Measurements from ENCODE around the gene HOXC11.

Gene HOXC11

DNA sequence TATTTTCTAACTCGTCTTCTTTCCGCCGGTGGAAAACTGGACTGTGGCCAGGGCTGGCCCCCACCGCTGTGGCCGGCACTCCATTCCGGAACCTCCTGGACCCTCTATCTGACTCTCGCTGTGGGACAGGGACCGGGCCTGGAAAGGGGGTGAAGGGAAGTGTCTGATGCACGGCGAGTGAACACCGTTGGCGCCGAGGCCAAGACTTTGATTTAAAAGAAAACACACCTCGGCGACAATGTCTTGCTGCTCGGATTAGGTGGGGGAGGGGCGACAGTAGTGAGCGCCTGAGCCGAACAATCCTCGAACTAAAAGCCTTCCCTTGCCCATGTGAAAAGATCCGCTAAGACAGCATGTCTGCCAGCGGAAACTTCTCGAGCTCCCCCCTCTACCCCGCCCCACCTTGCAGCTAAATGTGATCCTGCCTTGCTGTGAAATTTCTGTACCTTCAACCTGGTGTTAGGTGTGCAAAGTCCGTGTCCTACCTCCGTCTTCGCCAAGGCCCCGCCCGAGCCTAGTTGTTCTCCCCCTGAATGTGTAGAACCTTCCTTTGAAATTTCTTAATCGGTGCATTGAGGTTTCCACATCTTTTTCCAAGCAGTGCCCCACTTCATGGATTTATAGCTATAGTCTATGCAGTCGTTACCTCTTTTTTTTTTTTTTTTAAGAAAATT lies 2.7 kb downstream of the HOXC11 start:
- no peak for DNase-seq

DNA sequence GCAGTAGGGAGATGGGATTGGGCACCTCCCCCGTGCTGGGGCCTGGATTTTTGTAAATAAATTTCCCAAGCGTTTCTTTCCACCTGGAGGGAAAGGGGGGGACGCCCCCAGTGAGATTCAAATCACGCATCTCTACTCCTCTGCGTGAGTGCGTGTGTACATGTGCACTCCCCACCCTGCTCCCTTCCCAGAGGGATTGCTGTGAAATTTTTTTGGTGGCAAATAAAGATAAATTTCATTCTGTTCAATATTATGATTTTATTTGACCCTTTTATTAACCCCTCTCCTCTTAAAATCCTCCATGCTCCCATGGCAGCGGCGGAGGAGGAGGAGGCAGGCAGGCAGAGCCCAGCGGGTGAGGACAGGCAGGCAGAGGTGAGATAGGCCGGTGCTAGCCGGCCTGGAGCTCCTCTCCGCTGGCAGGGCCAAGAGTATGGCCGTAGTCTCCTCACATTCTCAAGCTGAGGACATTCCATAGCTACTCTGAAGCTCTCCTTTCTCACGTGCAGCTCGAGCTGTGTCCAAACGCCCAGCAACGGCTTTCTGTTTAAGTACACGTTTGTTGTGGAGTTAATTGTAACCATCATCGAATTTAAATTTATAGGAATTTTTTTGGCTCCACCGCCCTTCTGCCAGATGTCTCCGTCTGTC lies 3.4 kb downstream of the HOXC11 start:
- no peak for DNase-seq

DNA sequence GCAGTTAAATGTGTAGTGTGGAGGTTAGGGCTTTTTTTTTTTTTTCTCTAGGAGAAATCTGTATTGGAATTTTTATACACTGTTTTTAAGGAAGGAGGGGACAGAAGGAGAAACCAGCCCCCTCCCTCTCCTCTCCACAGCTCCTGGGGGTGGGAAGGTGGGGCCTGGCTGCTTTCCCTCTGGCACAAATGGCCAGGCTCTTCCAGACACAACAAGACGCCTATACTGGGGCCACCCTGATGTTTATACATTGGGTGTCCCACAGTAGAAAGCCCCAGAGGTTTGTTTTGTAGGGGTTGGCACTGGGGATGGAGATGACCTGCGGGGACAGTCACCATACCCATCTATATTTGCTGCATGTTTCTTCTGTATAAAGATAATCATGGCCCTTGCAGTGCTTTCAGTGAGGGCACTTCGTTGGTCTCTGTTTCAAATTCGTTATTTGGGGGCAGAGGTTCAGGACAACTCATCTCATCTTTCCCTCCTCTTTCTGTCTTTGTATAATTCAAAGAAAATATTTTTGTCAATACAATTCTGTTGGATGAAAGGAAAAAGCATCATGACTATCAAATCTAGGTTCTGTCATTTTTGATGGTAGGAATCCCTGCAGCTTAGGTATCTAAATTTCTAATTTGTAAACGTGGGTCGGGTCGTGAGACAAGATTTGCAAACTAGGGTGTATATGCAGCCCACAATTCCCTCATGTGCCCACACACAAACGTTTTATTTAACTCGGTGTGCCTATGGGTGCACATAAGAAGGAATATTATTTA lies 4.1 kb downstream of the HOXC11 start:
- DNase-seq: no peak

DNA sequence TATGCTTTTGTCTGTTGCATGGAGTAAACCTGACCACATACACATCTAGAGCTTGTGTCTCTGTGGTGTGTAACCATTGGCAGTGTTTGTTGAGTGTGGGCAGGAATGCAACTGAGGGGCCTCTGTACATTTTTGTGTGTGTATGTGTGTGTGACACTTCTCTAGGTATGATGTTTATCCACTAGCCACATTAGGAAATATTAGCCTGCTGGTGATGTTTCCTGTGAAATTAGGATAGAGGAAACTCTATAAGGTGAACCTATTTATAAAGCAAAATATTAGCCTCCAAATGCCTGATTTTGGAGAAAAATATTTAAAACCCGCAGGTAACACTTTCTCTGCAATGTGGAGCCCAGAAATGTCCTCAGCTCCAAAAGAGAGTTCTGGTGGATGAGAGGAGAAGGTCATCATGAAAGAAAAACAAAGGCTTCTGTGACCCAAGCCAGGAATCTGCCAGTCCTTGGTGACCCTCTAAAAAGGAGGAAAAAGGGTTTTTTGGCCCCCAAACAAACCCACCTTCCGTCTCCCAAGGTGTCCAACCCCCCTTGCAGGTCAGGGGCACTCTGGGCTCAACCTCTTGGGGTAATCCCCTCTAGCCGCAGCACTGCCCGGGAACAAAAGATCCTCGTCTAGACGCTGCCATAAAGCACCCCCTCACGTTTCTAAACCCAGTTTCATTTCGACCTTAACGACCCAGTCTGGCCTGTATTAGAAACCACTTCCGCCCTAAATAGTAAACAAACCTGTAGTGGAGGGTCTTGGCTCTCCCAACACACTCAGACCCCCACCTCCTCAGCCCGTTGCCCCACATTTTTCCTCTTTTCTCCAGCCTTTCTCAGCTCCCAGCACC lies 4.9 kb downstream of the HOXC11 start:
- DNase-seq: no peak

DNA sequence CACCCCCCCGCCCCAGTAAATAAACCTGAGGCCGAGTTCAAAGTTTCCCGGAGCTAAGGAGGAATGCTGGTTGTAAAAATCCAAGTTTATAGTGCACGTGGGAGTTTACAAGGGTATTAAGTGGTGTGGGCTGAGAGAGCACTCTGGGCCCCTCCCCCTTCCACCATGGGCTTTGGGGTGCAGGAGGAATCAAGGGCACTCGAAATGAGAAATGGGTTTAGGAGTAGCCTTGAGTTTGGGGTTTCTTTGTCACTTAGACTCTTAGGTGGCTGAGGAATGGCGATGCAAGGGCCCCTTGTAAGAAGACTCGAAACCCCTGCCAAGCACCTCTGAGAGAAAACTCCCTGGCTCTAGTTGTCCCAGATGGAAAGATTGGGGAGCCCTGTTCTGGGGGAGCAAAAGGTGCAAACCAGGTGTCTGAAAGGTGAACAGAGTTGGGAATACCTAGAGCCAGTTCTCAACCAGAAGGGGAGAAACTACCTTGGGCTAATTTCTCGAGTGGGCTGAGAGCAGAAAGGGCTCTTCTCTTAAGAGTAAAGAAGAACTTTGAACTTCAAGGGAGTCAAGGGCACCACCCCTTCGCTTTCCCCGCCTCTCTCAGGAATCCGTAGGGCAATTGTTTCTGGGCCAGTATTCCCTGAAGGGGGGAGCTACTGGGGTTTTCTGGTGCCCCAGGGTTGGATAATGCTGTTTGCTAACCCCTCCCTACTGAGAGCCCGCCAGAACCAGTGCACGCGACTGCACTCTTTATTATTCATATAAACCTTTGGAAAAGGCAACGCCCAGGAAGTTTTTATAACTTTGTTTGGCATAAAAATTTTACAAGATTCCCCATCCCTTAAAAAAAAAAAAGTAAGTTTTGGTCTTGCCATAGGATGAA lies 5.8 kb downstream of the HOXC11 start:
- DNase-seq: no peak

DNA sequence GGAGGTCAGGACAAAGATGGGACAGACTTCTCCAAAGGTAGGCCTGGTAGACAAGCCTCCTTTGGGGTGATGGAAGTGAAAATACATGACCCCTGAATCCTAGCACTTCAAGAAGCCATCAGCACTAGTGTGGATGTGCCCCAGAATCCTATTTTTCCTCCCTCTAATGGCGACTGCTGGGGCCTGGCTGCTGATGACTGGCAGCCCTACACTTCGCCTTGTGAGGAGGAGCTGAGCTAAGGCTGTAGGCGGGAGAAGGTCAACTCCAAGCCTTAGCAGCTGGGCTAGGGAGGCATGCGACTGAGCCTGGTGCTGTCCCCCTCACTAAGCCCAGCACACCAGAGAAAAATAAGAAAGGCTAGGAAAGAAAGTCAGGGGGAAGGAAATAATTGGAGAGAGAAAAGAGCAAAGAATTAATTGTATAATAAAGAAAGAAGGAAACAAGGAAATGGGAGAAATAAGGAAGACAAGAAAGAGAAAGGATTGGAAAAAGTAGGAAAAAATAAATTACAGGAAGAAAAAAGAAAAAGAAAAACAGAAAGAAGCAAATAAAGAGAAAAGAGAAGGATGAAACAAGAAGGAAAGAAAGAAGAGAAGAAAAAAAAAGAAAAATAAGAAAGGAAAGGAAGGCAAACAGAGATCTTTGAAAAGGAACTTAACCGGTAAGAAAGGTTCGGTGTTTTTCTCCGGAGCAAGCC lies 7.3 kb downstream of the HOXC11 start:
- DNase-seq: no peak

DNA sequence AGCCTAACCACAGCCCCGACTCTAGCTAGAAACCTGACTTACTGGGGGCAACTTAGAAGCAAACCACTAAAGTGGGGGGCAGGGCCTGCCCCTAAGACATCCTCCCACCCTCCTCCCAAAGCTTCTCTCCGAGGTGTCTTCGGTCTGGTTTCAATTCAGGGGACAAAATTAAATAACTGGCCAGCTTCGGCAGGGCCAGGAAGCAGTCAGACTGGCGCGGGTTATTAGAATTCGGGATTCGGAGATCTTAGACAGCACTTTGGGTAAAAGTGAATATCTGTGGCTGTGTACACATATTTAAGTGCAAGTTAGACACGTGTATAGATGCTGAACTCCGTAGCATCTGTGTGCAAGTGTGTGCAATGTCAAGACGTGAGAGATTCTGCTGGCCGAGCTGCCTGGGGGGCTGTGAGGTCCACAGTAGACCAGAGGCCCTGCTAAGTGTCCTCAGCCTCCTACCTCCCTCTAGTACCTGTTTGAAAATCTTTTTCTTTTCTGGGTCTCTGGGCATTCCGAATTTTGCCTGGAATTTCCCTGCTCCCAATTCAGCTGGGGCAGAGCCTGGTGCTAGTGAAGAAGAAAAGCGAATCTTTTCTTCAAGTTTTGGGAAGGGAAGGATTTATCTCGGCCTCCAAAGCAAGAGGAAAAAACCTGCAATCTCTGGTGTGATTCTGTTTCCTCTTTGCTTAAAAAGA lies 8.0 kb downstream of the HOXC11 start:
- DNase-seq: no peak

DNA sequence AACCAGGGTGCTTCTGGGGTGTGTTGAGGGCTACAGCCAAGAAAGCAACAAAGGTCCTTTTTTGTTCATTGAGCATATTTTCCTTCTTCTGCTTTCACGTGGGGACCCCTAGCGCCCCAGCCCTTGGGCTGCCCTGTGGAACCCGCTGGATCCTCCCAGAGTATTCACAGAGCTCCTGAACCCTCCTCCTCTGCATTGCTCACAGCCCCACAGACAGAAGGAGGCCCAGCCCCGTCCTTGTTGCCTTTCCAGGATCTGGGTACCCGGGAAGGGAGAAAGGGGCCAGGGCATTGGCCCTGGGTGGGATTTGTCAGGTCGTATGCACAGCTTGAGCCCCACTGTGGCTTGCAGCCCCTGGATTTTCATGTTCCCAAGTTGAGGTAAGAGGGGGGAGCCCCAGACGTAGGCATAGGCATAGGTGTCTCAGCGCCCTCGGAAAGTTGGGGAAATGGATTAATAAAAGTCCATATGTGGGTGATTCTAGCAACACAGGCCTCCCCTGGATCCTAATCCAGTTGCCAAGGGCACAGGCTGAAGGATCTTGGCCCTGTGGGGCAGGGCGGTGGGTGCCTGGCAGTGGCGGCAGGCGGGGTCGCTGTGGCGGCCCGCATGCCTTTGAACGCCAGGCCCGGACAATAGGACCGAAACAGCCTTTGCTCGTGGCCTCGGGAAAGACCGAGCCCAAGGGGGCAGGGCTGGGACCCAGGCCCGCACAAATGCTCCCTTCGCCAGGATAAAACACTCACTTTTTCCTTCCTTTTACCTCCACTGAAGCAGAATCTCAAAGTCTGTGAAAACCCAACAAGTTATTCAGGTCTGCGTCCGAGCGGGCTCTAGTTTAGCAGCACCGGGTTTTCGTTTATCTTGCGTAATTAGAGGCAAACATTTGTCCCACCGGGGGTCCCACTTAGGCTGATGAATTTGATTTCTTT lies 9.0 kb downstream of the HOXC11 start:
- no peak for DNase-seq

DNA sequence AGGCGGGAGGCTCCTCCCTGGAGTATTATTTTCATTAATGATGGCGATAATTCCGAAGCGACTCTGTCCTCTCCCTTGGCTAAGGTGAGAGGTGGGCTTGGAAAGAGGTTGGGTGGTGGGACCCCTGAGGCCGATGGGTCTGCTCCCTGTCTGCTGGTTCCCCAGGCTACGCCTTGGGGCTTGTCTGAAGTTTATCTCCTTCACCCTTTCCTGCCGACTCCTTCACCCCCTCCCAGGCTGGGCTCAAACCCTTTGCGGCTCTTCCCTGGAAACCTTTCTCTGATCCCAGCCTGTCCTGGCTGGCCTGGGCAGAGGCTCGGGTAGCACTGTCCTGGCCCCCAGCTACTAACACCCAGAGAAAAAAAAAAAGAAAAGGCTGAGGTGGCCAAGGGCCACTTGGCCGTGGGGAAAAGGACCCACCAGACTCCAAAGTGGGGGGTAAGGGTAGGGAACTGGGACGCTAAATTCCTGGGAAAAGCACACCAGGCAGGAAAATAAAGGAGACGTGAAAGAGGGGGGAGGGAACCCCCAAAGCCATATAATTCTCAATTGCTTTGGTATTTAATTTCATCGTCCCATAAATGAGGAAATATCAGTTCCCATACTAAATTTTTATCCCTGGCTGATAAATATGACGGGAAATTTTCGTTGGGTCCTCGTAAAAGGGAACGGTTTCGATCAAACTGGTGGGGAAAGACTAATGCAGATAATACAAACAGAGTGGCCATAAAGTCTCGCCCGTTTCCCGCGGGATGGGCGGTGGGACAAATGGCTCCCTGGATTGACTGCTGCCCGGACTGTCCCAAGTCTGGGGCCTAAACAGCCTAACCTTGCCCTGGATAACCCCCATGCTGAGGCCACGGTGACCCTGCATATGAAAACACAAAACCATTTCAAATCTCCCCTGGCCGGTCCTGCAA lies 10.0 kb downstream of the HOXC11 start:
- DNase-seq: no peak

DNA sequence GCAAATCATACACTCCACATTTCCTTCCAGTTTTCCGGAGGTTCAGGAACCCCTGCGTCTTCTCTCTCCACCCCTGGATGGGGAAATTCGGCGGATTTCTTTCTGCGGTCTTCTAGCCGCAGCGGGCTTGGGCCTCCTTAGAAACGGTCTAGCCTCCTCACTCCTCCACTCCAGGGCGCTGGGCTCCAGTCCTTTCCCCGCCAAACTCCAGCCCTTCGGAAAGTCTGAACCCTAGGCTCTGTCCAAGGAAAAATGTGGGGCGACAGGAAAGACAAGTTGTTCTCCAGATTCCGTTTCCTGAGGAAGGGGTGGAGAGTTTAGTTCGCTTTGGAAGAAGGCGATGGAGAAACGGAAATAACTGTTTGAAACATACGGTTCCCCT lies 10.6 kb downstream of the HOXC11 start:
- DNase-seq: no peak

DNA sequence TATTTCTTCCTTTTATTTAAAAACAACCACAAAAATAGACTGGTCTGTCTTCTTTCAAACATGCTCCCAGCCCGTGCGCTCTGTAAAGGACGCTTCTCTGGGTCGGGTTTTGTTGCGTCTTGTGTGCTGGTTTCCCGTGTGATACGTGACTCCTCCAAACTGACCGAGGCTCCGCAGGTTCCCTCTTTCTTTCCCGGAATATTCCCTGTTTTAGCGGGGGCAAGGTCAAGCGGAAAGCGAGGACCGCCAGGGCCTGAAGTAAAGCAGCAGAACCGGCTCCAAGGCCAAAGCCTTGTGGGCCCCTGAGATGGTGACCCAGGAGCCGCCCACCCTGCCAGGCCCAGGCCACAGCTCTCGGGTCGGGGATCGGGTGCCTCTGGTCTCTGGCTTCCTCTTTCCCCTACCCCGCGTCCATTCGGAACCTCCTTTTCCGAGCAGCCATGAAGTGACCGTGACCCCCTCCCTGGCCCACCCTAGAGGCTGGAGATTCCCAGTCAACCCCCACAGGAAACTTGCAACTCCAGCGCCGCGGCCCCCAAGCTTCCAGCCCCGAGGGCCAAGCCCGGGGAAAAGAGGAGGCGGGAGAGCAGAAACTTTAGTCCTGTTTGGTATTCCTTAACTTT lies 11.1 kb downstream of the HOXC11 start:
- DNase-seq: no peak

DNA sequence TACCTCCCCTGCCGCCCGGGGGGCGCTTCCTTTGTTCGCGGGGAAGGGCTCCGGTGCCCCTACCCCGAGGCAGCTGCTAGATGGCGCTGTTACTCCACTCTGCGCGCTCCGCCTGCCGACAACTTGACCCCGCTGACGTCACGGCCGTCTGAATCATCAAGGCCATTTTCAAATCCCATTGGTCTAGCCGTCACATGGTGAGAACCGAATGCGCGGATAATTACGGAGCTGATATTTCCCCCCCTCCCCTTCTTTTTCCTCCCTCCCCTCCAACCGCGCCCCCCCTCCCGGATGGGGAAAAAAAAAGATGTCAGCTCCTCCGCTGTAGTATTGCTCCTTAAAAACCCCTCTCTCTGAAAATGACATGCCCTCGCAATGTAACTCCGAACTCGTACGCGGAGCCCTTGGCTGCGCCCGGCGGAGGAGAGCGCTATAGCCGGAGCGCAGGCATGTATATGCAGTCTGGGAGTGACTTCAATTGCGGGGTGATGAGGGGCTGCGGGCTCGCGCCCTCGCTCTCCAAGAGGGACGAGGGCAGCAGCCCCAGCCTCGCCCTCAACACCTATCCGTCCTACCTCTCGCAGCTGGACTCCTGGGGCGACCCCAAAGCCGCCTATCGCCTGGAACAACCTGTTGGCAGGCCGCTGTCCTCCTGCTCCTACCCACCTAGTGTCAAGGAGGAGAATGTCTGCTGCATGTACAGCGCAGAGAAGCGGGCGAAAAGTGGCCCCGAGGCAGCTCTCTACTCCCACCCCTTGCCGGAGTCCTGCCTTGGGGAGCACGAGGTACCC lies 12.2 kb downstream of the HOXC11 start, which contains the start of gene HOXC10:
TSS of gene HOXC10 (plus strand) at position 246 of the 791 bp plus-strand sequence. CDS start at position 360, 114 bp downstream.
- DNase-seq: peak; percentile 88

DNA sequence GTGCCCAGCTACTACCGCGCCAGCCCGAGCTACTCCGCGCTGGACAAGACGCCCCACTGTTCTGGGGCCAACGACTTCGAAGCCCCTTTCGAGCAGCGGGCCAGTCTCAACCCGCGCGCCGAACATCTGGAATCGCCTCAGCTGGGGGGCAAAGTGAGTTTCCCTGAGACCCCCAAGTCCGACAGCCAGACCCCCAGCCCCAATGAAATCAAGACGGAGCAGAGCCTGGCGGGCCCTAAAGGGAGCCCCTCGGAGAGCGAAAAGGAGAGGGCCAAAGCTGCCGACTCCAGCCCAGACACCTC lies 12.7 kb downstream of the HOXC11 start:
- no peak for DNase-seq

DNA sequence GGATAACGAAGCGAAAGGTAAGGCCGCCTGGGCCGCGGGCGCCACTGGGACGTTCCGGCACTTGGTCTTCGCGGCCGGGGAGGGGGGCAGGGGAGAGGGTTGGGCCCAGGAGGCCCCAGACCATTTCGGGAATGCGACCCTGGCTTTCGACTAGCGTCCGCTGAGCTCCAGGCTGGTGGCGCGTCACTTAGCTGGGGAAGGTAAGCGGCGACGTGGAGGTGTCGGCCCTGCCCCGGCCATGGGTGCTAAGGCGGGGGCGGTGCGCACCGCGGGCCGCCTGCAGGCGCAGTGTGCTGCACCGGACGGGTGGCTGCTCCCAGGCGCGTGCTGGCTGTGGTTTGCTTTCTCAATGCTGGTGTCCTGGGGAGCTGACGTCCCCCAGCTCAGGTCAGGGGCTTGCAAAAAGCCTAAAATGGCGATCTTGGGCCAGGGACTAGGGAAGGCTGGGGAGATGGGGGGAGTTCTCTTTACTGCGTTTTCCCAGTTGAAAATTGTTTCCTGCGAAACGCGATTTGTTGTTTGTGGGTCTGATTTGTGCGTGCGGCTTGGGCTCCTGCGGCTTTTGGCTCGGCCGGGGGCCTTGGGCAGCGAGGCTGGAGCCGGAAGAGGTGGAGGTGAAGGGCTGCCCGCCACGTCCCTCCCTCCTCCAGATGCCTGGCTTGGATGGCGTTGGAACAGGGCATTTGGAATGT lies 13.2 kb downstream of the HOXC11 start:
- no peak for DNase-seq

DNA sequence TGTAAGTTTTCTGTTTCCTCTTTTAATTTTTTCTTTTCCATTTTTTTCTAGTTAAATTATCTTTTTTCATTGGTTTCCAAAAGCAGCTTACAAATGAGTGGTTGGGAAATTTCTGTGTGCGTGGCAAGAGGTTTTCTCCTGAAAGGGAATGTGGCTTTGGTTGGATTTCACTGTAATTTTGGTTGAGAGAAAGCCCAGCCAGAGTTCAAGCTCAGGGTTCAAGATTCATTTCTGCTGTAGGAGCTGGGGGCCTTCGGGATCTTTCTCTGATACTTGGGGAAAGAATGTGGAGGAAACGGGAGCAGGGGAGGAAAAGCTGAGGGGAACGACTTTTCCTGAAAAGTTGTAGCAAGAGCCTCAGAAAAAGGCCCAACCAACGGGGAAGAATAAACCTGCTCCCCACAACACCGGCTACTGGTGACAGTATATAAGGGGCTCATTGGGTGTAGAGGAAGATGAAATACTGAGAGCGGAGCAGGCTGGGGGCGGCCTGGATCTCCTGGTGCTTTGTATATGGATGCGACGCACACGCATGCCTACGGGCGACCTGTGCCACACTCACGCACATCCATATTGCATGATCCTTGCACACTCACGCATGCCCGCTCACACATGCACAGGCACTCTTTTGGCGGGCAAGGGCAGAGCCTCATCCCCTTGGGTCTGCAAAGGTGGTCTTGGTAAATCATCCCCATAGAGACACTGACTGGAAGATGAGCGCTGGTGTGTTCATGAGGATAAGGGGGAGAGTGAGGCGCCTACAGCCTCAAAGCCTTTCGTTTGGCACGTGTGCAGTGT lies 14.0 kb downstream of the HOXC11 start:
- DNase-seq: no peak

DNA sequence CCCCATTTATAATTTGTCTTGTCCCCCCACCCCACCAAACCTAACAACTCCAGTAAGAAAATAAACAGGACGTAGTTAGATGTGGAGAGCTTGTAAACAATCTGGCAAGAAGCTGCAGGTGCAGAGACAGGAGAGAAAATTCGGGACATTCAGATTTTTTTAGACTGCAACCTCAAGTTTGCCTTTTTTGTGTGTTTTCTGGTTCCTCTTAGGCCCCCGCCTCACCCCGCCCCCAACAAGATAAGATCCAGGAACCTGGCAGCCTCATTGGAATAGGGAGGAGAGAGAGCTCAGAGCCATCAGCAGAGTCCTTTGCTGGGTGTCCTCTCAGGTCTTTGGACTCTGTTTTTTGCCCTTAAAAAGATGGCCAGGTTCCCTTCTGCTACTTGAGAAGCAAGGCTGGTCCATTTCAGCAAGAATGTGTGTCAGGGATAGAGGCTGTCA lies 14.9 kb downstream of the HOXC11 start:
- no peak for DNase-seq

Data from NCI-H446 treated with DMSO at 0.1 percent for 48 hours (cell line).